Subcutaneous adipose tissue (tissue), 4 donors: ENCODE measurements around the gene RPLP2. TPM values are rescaled to one million over a fixed set of nuclear protein-coding genes. Genes with fewer than 3 reads are reported as not detected.

Source experiments
- total RNA-seq, 4 donors: library from RNA; depleted of rRNA; stranded (reverse); fragments of >200 nt; gene quantifications; one replicate each; pipeline ENCODE4 v1.1.0, GENCODE V29; 2016
- TF ChIP-seq, protein P1 (sequence below): fragments of 450-650 bp; IDR thresholded peaks from one replicate; pipeline ENCODE4 v1.5.1; 2016; ENCODE audit warnings: low read depth, mild to moderate bottlenecking, control low read depth, antibody characterized with exemption, moderate library complexity

RPLP2 gene
- total RNA-seq, 4 donors from 2014 or later = 917 to 1,671 (median 1,426) TPM

GRCh38 chr11:764322-765024, 45.3 kb upstream of the RPLP2 start:
- TF ChIP-seq, protein P1, sequence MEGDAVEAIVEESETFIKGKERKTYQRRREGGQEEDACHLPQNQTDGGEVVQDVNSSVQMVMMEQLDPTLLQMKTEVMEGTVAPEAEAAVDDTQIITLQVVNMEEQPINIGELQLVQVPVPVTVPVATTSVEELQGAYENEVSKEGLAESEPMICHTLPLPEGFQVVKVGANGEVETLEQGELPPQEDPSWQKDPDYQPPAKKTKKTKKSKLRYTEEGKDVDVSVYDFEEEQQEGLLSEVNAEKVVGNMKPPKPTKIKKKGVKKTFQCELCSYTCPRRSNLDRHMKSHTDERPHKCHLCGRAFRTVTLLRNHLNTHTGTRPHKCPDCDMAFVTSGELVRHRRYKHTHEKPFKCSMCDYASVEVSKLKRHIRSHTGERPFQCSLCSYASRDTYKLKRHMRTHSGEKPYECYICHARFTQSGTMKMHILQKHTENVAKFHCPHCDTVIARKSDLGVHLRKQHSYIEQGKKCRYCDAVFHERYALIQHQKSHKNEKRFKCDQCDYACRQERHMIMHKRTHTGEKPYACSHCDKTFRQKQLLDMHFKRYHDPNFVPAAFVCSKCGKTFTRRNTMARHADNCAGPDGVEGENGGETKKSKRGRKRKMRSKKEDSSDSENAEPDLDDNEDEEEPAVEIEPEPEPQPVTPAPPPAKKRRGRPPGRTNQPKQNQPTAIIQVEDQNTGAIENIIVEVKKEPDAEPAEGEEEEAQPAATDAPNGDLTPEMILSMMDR = no peak

GRCh38 chr11:765025-765801, 44.6 kb upstream of the RPLP2 start:
- TF ChIP-seq, protein P1 = no peak

DNA sequence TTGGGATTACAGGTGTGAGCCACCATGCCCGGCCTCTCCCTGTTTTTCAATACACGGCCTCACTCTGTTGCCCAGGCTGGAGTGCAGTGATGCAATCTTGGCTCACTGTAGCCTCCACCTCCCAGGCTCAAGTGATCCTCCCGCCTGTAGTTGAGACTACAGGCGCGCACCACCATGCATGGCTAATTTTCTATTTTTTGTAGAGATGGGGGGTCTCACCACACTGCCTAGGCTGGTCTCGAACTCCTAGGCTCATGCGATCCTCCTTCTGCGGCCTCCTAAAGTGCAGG, 44.0 kb upstream of the RPLP2 start:
- TF ChIP-seq, protein P1 = no peak

GRCh38 chr11:766106-766935, 43.4 kb upstream of the RPLP2 start:
- TF ChIP-seq, protein P1 = no peak

DNA sequence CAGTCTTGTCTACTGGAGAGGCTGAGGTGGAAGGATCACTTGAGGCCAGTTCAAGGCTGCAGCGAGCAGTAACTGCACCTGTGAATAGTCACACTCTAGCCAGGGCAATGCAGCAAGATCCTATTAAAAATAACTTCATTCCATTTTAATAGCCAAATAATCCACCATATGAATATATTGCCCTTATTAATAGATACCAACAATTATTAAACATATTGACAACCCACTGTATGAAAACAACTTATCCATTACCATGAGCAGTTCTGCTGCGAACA, 42.9 kb upstream of the RPLP2 start:
- TF ChIP-seq, protein P1 = no peak

- TF ChIP-seq, protein P1 = no peak
Measured at GRCh38 chr11:767238-767637, 42.5 kb upstream of the RPLP2 start.

DNA sequence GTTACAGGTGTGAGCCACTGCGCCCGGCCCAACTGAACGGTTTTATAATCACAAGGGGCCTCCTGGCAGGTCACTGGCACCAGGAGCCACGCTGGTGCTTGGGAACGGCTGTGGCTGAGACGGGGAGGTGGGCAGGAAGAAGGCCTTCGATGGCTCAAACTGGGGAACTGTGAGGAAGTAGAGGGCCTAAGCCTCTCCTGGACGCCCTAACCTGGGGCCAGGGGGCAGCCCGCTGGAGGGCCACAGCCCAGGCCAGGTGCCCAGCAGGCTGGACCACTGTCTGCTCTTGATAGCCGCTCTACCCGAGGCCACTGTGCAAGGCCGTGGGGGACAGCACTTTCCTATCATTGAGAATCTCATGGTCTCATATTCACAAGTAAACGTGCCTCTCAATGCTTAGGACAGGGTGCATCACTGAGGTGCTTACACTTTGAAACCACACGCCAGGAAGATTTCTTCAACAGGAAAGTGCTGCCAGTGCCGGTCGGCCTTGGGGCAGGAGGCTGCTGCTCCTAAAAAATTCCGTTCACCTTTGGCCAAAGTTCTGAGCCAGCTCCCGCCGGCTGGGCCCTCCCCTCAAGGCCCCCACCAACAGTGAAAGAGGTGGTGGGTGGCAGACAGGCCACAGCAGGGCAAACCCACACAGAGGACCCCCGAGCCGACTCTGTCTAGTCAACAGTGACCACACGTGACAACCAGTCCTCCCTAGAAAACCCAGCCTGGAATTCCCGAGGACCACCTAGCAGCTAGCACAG, 39.7 kb upstream of the RPLP2 start:
- TF ChIP-seq, protein P1 = no peak
